Mononuclear cell (primary cell): Measurements from ENCODE around the gene ANKRD13B. TPM values are rescaled to one million over a fixed set of nuclear protein-coding genes. Genes with fewer than 3 reads are reported as not detected.

ENCODE experiments used
- H3K27me3 ChIP-seq: 2 replicates; pipeline ENCODE4 v1.6.0; 2011; ENCODE audit warnings: low read length, control low read depth; ENCODE audit not compliant: insufficient read depth
- H3K4me1 ChIP-seq: 2 replicates; pipeline ENCODE4 v1.5.1; 2011; ENCODE audit warnings: mild to moderate bottlenecking, low read length, control low read depth; ENCODE audit not compliant: insufficient read depth
- H3K4me3 ChIP-seq: 2 replicates; pipeline ENCODE4 v1.5.1; 2011; ENCODE audit warnings: mild to moderate bottlenecking, low read length, moderate library complexity
- H3K9me3 ChIP-seq: 2 replicates; pipeline ENCODE4 v1.5.1; 2011; ENCODE audit warnings: low read depth, mild to moderate bottlenecking, control low read depth, low read length
- total RNA-seq: library from RNA; depleted of rRNA; stranded (reverse); fragments of >200 nt; gene quantifications from one replicate; pipeline ENCODE4 v1.2.3, GENCODE V29; 2012

Gene ANKRD13B
- total RNA-seq, 1 donor, result 1.3 TPM

- H3K9me3 ChIP-seq, result no peaks in the 10 kb centered on the region
- peaks cover 52% of the 10 kb centered on the region for H3K4me1 ChIP-seq
- no peaks in the 10 kb centered on the region for H3K27me3 ChIP-seq
- H3K4me3 ChIP-seq, result no peak overlapping the region
Measured at GRCh38 chr17:29584452-29585079, 8.4 kb upstream of the ANKRD13B start.

- no peaks in the 10 kb centered on the region for H3K9me3 ChIP-seq
- H3K4me1 ChIP-seq, result peaks cover 58% of the 10 kb centered on the region
- H3K27me3 ChIP-seq, result no peaks in the 10 kb centered on the region
- H3K4me3 ChIP-seq, result no peak overlapping the region
Measured at GRCh38 chr17:29585080-29585751, 7.7 kb upstream of the ANKRD13B start.

GRCh38 chr17:29586676-29587469, 6.1 kb upstream of the ANKRD13B start:
- H3K27me3 ChIP-seq, result no peaks in the 10 kb centered on the region
- H3K4me3 ChIP-seq, result no peak overlapping the region
- H3K9me3 ChIP-seq, result no peaks in the 10 kb centered on the region
- H3K4me1 ChIP-seq, result peaks cover 72% of the 10 kb centered on the region

- Histone ChIP-seq H3K9me3 (no peaks in the 10 kb centered on the region), H3K4me1 (peaks cover 79% of the 10 kb centered on the region), H3K27me3 (no peaks in the 10 kb centered on the region), H3K4me3 (no peak overlapping the region)
Measured at GRCh38 chr17:29587591-29587990, 5.3 kb upstream of the ANKRD13B start.

- H3K27me3 ChIP-seq, result no peaks in the 10 kb centered on the region
- peaks cover 82% of the 10 kb centered on the region for H3K4me1 ChIP-seq
- peak overlapping the region; percentile 58 for H3K4me3 ChIP-seq
- no peaks in the 10 kb centered on the region for H3K9me3 ChIP-seq
Measured at GRCh38 chr17:29588017-29588561, 4.8 kb upstream of the ANKRD13B start.

GRCh38 chr17:29588562-29589411, 4.1 kb upstream of the ANKRD13B start:
- Histone ChIP-seq H3K27me3 (no peaks in the 10 kb centered on the region), H3K9me3 (no peaks in the 10 kb centered on the region), H3K4me3 (peak overlapping the region; percentile 58), H3K4me1 (peaks cover 85% of the 10 kb centered on the region)

GRCh38 chr17:29589524-29590410, 3.2 kb upstream of the ANKRD13B start, which contains the start of gene GIT1:
Gene GIT1 (minus strand): TSS chr17:29589648. CDS start chr17:29589378, 270 bp downstream.
- H3K4me1 ChIP-seq, result peaks cover 81% of the 10 kb centered on the region
- H3K9me3 ChIP-seq, result no peaks in the 10 kb centered on the region
- H3K4me3 ChIP-seq, result peak within 1 kb of the TSS; percentile 58
- peaks cover 5% of the 10 kb centered on the region for H3K27me3 ChIP-seq

- Histone ChIP-seq H3K9me3 (no peaks in the 10 kb centered on the region), H3K4me3 (no peak overlapping the region), H3K27me3 (peaks cover 5% of the 10 kb centered on the region), H3K4me1 (peaks cover 73% of the 10 kb centered on the region)
Measured at GRCh38 chr17:29590411-29591145, 2.4 kb upstream of the ANKRD13B start.

GRCh38 chr17:29591146-29591736, 1.7 kb upstream of the ANKRD13B start:
- no peaks in the 10 kb centered on the region for H3K9me3 ChIP-seq
- H3K4me3 ChIP-seq, result no peak overlapping the region
- peaks cover 67% of the 10 kb centered on the region for H3K4me1 ChIP-seq
- peaks cover 5% of the 10 kb centered on the region for H3K27me3 ChIP-seq

- Histone ChIP-seq H3K27me3 (peaks cover 5% of the 10 kb centered on the region), H3K4me3 (no peak overlapping the region), H3K9me3 (no peaks in the 10 kb centered on the region), H3K4me1 (peaks cover 59% of the 10 kb centered on the region)
Measured at GRCh38 chr17:29591737-29592608, 959 bp upstream of the ANKRD13B start.

GRCh38 chr17:29593591-29594518, 923 bp downstream of the ANKRD13B start:
- Histone ChIP-seq H3K4me3 (peak overlapping the region; percentile 33), H3K9me3 (no peaks in the 10 kb centered on the region), H3K27me3 (peaks cover 5% of the 10 kb centered on the region), H3K4me1 (peaks cover 42% of the 10 kb centered on the region)
